HTERT RPE-1 (cell line): ENCODE measurements around the gene VAV3.

ENCODE experiments used
- in situ Hi-C: fragments of 300-500 bp; cut with MboI; formaldehyde crosslinking; loops from 4 replicates; pipeline ENCODE4 v1.14.3; 2020; ENCODE audit warnings: low sequenced_read_pairs

Gene VAV3

DNA sequence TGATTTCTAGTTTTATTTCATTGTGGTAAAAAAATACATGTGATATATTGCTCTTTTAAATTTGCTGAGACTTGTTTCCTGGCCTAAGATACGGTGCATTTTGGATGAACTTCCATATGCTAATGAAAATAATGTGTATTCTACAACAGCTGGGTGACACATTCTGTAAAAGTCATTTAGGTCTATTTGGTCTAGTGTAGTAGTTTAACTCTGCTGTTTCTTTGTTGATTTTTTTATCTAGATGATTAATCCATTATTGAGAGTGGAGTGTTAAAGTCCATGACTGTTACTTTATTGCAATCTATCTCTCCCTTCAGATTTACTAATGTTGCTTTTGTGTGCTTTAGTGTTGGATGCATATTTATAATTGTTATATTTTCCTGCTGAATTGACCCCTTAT lies 161.4 kb downstream of the VAV3 start:
- in situ Hi-C loops = no loop called here

DNA sequence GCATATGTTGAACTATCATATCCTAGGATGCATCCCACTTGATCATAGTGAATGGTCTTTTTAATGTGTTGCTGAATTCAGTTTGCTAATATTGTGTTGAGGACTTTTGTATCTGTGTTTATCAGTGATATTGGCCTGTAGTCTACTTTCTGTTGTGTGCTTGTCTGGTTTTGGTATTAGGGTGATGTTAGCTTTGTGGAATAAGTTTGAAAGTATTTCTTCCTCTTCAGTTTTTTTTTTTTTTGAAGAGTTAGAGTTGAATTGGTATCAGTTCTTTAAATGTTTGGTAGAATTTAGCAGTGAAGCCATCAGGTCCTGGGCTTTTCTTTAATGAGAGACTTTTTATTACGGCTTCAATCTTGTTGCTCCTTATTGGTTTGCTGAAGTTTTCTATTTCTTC lies 162.3 kb downstream of the VAV3 start:
- in situ Hi-C loops = no loop called here

DNA sequence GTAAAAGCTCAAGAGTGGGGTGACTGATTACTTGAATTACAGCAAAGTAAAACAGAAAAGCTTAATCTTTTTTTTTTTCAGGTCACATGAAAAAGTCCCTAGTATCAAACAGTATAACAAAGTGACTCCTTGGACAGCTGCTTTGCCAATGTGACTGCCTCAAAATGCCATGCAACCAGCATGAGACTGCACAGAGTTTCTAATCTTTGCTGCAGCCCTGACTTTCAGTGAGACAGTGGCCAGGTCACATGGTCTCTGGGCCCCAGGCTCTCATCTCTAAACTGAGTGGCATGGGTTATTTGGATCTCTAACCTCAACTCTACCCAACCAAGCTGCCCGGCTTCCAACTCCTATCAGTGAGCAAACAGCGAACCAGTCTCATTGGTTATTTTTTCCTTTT lies 169.0 kb downstream of the VAV3 start:
- in situ Hi-C loops = no loop called here

DNA sequence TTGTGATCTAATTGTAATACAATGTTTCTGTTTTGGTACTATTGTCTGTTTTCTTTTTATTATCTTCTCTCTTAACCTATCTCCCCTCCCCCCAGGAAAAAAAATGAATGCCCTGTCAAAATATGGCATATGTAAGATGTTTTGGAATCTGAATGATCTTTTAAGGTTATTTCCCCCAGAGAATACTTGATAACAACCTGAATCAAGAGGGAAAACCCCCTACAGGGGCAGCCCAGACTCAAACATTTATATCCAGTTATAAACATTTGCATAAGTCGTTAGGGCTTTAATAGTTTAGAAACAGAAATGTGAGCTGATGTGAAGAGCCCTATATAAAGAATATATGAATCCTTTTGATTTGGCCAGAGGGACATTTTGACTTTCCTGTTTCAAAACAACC lies 169.5 kb downstream of the VAV3 start:
- in situ Hi-C loops = no loop called here

DNA sequence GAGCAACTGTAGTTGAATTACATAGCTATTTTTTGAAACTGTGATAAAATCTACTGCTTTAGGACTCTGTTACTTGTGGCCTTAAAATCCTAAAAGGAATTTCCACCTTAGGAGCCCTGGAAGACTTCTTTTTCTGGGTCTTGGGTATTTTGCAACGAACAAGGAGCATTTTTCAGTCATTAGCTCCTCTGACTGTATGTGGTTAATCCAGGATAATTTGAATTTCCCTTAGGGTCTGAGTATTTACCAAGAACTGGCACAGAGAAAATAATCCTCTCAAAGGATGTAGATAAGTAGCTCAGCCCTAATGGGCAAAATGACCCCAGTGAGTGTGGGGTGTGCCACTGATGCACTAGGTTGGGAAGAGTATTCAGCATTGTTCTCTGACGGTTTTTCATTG lies 170.4 kb downstream of the VAV3 start:
- in situ Hi-C loops = no loop called here

DNA sequence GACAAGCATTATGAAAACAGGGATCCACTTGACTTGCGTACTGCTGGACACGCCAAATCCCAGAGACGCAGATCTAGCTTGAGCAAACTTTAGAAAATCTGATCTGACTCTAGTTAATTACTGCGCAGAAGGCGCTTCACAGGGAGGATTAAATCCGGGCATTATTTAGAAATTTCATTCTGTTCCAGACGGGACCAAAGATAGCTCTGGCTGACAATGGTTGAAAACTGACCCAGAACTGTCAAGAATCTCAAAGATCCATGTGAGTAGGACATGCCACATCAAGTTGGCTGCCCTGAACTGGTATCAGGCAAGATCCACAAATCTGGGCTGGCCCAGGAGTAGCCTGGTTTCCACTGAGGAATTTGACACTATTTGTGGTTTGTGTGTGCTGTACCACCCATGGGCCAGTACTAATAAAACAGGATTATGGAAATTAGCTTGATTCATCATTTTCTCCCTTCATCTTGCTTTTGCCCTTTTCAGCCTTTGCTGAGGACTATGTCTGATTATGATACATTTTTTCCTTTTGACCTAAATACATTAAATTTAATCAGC lies 171.0 kb downstream of the VAV3 start:
- in situ Hi-C loops = no loop called here

DNA sequence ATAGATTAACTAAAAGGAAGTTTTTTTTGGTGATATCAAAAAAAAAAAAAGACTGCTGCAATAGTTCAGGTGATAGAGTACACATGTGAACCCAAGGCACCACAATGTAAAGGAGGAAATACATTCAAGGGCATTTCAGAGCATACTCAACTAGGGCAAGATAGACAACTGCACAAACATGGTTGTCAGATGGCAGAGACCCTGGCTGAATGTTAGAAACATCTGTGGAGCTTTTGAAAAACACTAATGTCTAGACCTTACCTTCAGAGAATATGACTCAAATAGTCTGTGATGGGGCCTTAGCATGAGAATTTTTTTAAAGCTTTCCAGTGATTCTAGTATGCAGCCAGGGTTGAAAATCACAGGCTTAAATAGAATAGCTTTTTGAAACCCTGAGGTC lies 173.6 kb downstream of the VAV3 start:
- in situ Hi-C loops = no loop called here

DNA sequence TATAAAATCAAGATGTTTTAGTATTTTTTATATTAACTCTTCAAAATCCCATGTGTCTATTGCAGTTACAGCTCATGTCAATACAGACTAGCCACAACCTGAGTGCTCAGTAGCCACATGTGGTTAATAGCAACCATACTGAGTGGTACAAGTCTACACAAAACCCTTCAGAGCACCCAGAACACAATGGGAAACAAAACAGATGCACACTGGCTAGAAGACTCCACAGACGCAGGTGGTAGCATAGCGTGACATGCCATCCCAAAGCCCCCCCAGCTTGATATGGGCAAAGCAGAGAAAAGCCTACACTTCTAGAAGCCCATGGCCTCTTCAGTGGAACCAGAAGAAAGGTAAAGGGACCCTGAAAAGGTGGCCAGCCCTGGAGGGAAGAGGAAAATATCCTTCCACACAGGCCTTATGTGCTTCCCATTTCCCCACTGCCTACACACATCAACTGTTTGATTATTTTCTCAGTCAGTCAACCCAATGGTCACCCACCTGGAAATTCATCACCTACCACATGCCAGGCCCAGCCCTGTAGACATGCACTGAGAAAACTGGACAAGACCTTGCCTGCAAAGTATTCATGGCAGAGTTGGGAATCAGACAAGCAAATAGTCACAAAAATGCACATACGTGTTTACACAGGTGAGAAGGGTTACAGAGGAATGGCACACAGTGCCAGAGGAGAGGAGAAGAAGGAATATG lies 175.0 kb downstream of the VAV3 start:
- in situ Hi-C loops = no loop called here

DNA sequence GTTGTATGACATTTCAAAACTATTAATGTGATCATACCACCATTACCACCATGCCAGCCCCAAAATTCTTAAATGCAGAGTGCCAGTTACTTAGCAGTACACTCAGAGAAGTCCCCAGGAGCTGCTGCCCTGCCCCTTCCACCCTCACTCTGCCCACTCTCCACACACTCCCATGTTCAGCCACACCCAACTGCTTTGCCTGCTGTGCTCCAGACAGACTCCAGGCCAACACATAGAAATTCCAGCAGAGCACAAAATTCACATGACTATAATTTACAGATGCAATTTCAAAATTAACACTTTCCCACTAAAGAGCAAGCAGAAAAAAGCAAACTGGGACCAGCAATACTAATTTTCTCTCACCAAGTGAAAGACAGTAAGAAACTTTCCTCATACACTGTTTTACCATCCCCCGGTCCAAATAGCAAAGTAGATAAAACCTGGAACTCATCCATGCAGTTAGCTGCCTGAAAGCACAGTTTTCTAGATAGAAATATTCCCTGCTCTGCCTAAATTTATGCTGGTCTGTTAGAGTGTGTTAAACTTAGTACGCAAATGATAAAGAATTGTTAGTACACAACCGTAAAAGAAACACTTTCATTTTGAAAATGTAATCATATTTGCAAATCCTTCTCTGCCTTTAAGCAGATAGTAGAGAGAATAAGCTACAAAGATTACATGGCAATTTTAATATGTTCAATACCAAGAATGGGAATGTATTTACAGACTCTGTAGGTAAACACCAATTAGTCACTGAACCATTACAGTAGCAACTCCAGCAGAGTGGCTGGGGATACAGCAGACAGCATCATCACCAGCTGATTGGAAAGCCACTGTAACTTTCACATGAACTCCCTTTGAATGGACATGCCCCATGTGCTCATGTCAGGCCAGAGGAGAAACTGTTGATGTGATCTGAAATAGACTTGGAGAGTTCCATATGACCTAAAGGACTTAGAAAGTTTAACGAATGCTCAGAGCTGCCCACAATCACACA lies 176.5 kb downstream of the VAV3 start:
- in situ Hi-C loops = no loop called here

DNA sequence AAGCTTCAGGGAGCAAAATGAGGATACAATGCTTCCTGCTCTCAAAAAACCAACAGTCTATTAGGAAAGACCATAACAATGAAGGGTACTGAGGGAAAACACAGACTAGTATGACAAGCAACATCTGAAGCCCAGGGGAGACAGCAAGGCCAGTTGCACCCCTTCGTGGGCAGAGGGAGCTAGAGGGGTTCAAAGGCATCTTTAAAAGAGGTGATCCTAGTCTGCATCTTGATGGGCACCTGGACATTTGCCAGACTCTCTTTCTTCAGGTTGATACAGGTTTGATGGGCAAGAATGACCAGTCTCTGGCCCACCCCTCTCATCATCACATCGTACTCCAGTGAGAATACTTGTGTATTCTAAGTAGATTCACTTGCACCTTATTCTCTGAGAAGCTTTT lies 177.7 kb downstream of the VAV3 start:
- in situ Hi-C loops = no loop called here

DNA sequence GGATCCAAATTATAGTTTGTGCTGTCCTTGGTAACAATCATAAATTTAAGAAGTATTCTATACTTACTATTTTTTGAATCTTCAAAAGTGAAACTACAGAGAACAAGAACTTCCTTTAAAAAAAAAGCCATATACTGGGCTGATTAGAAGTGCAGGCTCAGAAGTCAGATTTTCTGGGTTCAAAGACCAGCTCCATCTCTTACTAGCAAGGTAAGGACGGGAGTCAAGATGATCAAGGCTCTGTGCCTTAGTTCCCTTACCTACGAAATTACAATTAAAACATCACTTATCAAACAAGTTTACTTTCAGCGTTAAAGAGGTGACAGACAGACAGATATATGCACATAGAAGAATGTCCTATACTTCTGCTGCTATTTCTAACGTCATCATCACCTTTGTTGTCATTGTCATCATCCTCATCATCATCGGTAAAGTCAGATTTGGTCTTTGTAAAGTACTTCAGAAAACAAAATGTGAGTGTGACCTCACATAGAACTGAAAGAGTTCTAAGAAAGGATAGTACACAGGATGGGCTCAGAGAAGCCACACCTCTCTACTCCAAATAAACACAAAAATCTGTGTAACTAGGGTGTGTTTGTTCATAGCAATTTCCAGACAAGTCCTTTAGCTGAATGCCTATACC lies 178.7 kb downstream of the VAV3 start:
- in situ Hi-C loops = no loop called here

DNA sequence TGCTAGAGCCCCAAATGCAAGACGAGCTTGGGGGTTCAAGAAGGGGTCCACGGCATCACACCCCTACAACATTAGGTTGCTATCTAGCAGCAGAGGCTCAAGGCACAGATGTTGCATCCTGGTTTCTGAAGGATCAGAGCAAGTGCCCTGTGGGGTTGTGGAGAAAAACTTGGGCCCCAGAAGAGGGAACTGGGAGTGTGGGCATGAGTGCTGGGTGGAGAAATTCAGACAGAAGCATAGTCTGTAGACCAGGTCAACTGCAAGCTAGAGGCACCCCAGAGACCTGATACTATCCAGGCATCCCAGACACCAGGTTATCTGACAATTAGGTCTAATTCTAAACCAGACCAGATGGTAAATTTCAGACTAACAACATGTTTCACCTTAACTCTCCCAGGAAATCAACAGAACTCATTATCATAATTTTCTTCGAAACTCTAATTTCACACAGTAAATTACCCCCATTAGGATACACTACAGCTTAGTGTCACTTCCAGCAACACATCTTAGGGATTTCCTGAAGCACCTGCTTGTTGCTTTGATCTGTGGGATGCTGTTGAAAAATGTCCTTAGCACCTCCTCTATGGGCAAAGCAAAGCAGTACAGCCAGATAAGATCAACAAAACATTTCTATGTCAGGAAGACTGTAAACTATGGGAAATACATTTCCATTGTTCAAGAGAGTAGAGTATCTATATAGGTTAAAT lies 179.3 kb downstream of the VAV3 start:
- in situ Hi-C loops = no loop called here

DNA sequence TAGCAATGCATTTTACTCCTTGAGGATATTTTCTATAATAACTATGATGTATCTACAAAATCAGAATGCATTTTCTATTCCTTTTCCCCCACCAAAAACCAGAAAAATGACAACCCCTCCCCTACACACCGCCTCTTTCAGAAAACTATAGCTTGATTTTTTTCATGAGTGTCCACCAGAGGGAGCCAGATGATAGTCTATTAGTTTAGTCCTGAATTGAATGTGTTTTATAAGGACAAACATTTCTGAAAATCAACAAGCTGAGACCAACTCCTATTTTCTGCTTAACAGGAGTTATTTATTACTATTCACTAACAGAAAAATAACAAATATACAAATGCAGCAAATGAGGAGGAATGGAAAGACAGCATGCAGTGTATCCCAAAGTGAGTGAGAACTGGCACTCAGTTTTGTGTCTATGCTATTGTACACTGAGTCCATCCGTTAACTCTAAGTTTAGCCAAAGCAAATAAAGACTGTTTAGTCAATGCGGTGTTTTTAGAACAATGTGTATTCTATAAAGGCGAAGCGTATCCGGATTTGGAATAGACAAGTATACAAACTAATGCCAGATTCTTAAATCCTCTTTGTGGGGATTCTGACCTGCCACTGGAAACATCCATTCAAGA lies 182.6 kb downstream of the VAV3 start:
- in situ Hi-C loops = no loop called here

DNA sequence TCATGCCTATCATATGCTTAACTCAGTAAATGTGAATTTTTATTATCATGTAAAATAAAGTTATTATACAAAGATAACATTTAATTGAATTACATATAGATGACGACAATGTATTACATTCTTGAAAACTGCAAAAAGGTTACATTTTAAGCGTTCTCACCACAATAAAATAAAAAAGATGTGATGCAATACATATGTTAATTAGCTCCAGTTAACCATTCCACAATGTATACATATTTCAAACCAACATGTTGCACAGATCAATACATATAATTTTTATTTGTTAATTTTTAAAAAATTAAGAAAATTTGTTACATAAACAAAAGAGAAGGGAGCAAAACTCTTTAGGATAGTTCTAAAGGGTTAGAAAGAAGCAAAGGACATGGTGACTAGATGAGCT lies 183.7 kb downstream of the VAV3 start:
- in situ Hi-C loops = no loop called here

DNA sequence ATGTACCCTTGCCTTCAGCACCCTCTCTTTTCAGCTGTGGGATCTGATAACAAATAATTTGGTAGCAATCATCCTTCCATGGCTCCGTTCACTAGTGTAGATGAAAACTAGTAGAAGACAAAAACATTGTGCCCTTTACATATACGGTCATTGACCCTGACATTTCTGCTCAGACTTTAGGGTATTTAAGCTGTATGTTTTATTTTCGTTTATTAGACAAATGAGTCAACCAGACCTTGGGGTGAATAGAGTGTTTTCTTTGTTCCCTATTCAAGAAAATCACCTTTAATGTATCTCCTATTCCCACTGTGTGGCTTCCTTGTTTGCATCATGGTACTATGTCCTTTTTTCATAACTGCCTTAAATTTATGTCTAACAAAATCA lies 187.3 kb downstream of the VAV3 start:
- in situ Hi-C loops = no loop called here

DNA sequence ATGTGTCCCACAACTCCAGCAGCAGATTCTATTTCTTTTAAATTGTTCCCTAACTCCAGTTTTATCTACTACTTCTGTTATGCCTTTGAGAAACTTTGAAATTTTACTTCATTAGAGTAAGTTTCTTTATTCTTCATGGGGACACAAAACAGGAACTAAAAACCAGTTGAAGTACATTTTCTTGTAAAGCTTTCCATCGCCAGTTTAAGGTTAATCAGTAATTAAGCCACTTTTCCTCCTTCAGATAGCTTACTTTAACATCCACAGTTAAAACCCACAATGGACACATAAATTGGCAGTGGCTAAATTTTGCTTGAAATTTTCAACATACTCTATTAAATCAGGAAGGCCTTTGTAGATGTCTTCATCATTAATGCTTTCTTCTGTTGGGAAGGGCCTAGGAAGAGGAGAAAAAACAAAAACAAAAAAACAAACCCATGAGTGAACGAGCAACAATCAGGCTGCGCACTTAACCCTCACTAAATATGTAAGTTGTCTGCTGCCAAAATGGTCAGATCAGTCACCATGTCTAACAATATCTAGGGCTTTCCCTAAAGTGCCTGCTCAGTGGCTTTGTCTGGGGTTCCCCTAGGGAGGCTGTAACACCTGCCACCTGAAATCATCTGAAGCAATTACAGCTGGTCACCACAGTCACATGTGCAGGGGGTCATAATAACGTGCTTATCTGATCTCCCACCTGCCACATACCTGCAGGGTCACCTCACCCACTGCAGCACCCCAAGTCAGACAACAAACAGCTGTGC lies 187.9 kb downstream of the VAV3 start:
- in situ Hi-C loops = no loop called here

DNA sequence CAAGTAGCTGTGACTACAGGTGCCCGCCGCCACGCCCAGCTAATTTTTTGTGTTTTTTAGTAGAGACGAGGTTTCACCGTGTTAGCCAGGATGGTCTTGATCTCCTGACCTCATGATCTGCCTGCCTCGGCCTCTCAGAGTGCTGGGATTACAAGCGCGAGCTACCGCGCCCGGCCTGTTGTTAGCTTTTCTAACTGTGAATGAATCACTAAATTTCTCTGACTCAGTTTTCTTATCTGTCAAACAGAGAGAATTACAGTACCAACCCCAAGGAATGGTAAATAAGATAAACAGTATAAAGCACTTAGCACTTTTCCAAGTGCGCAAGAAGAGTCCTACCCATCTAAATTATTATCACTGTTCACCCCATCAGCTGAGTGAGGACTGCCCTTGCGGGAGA lies 193.6 kb downstream of the VAV3 start:
- in situ Hi-C loops = no loop called here

DNA sequence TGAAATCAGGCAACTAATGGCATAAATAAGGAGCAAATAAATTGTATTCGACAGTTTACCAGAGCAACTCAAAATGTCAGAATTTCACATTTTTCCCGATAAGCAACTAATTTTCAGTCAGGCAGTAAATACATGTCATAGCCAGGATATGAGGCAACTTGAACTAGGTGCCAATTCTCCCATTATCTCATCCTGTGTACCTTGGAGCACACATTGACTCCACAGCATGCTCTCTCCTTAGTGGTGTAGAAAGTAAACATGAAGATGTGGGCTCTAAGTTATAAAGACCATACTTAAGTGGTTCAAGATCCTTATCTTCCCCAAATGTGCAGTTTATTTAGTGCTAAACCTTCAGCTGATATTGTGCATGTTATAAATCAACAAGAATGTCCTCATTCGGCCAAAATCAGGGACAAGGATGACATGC lies 197.8 kb downstream of the VAV3 start:
- in situ Hi-C loops = no loop called here

DNA sequence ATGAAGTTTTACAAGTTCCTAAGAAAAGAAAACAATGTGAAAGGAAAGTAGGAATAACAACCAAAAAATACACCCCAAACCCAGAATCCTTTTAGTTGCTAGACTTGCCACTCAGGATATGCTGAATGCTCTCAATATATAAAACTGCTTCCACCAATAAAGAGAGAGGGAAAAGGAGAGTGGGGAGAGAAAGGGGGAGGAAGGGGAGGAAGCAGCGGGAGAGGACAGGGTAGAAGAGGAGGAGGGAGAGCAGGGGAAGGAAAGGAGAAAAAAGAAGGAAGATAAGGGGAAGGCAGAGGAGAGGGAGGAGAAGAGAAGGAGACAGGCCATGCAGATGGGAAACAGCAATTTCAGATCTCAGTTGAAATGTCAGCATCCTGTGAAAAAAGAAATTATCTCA lies 198.4 kb downstream of the VAV3 start:
- in situ Hi-C loops = no loop called here
